GM12873 (cell line): ENCODE results near the gene COX19.

Source experiments
- CTCF ChIP-seq: IDR thresholded peaks from 2 replicates; pipeline ENCODE4 v1.5.1; 2012; ENCODE audit warnings: low read depth, mild to moderate bottlenecking, moderate library complexity, low read length, control low read depth; ENCODE audit not compliant: insufficient read depth; ENCODE audit errors: missing control alignments

The COX19 gene

GRCh38 chr7:1008733-1009363 lies 33.5 kb upstream of the COX19 start:
- no peak for TF ChIP-seq CTCF

GRCh38 chr7:1007901-1008300 lies 32.6 kb upstream of the COX19 start:
- no peak for TF ChIP-seq CTCF

- TF ChIP-seq CTCF, result no peak
Measured at GRCh38 chr7:1005303-1005702, 30.0 kb upstream of the COX19 start.

GRCh38 chr7:1004018-1004852 lies 28.9 kb upstream of the COX19 start:
- TF ChIP-seq CTCF, result no peak

GRCh38 chr7:999941-1000935 lies 24.9 kb upstream of the COX19 start:
- no peak for TF ChIP-seq CTCF

- no peak for TF ChIP-seq CTCF
Measured at GRCh38 chr7:999149-999879, 24.0 kb upstream of the COX19 start.
